ENCODE measurements around the gene MEIS2.

MEIS2 gene

DNA sequence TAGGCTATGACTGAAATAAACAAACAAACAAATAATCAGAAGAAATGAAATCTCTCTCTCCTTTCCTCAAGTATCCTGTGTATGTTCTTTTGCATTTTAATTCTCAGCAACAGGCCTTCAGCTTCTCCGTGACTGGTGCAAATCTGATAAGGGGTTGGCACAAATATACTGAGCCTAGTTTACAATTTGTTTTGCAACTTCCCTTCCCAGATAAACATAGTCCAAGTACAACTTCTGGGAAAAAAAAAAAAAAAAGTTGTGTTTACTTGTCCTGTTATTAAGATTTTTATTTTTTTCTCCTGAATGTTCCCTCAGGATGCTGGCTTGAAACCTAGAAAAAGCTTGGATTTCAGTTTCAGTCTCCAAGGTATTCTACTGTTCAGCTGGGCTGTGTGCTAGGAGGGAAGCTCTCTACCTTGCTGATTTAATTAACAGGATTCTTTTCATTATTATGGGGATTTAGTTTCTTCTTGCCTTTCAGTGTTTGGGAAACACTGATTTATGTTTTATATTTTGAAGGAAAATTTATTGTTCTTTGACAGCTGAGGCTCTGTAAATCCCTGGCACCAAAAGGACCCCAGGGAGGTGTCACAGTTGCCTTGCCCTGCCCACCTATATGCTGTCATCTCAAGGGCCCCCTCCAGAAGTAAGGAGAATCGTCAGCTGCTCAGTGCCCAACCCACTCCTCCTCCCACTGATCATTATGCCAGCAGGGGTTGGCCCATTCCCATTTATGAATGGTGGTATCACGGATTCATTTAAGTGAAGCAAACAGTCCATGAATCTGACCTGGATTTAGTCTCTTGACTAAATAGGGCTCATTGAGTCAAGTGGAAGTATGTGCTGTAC, 185.2 kb downstream of the MEIS2 start:
- H3K27me3 ChIP-seq (ENCODE audit: insufficient read depth, poor library complexity, severe bottlenecking), result no peaks in the 10 kb centered on the region
- TF ChIP-seq POLR2AphosphoS5 (IDR thresholded peaks at IDR 0.05; ENCODE audit: low read depth), result no peak
- TF ChIP-seq GABPA (IDR thresholded peaks at IDR 0.05; ENCODE audit: low read depth), result no peak
- no peak for TF ChIP-seq SPI1 (IDR thresholded peaks at IDR 0.05; ENCODE audit: borderline replicate concordance, low read depth)
- TF ChIP-seq, protein P1, sequence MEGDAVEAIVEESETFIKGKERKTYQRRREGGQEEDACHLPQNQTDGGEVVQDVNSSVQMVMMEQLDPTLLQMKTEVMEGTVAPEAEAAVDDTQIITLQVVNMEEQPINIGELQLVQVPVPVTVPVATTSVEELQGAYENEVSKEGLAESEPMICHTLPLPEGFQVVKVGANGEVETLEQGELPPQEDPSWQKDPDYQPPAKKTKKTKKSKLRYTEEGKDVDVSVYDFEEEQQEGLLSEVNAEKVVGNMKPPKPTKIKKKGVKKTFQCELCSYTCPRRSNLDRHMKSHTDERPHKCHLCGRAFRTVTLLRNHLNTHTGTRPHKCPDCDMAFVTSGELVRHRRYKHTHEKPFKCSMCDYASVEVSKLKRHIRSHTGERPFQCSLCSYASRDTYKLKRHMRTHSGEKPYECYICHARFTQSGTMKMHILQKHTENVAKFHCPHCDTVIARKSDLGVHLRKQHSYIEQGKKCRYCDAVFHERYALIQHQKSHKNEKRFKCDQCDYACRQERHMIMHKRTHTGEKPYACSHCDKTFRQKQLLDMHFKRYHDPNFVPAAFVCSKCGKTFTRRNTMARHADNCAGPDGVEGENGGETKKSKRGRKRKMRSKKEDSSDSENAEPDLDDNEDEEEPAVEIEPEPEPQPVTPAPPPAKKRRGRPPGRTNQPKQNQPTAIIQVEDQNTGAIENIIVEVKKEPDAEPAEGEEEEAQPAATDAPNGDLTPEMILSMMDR (IDR thresholded peaks at IDR 0.05; ENCODE audit: insufficient read depth, low read length), result no peak
- TF ChIP-seq, protein P2, sequence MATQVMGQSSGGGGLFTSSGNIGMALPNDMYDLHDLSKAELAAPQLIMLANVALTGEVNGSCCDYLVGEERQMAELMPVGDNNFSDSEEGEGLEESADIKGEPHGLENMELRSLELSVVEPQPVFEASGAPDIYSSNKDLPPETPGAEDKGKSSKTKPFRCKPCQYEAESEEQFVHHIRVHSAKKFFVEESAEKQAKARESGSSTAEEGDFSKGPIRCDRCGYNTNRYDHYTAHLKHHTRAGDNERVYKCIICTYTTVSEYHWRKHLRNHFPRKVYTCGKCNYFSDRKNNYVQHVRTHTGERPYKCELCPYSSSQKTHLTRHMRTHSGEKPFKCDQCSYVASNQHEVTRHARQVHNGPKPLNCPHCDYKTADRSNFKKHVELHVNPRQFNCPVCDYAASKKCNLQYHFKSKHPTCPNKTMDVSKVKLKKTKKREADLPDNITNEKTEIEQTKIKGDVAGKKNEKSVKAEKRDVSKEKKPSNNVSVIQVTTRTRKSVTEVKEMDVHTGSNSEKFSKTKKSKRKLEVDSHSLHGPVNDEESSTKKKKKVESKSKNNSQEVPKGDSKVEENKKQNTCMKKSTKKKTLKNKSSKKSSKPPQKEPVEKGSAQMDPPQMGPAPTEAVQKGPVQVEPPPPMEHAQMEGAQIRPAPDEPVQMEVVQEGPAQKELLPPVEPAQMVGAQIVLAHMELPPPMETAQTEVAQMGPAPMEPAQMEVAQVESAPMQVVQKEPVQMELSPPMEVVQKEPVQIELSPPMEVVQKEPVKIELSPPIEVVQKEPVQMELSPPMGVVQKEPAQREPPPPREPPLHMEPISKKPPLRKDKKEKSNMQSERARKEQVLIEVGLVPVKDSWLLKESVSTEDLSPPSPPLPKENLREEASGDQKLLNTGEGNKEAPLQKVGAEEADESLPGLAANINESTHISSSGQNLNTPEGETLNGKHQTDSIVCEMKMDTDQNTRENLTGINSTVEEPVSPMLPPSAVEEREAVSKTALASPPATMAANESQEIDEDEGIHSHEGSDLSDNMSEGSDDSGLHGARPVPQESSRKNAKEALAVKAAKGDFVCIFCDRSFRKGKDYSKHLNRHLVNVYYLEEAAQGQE (IDR thresholded peaks at IDR 0.05; ENCODE audit: insufficient replicate concordance, low read depth), result no peak
- no peak overlapping the region for H3K27ac ChIP-seq (replicated peaks)
- no peak for DNase-seq (ENCODE audit: low read depth in 1 of 2, low spot score in 1 of 2)
- no peak overlapping the region for H3K4me3 ChIP-seq (replicated peaks; ENCODE audit: insufficient read depth, low read length)

DNA sequence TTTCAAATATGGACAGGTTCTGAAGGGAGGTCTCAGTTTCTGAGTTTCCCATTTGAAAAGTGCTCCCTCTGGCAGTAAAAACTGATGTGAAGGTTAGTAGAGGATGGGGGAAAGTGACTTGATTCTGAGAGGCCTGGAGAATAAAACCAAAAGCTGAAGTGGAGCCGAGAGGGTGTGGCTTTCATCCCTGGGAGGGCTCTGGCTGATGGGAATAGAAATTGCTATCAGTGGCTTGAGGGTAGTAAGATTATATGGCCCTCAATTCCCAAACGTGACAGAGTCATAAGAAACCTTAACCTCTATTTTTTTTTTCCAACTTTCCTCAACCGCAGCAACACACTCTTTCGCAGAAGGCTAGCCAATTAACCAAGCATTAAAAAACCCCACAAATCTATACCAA, 185.9 kb downstream of the MEIS2 start:
- TF ChIP-seq POLR2AphosphoS5 (IDR thresholded peaks at IDR 0.05; ENCODE audit: low read depth) (no peak), SPI1 (IDR thresholded peaks at IDR 0.05; ENCODE audit: borderline replicate concordance, low read depth) (no peak), GABPA (IDR thresholded peaks at IDR 0.05; ENCODE audit: low read depth) (no peak)
- TF ChIP-seq, protein P1 (IDR thresholded peaks at IDR 0.05; ENCODE audit: insufficient read depth, low read length), result no peak
- TF ChIP-seq, protein P2 (IDR thresholded peaks at IDR 0.05; ENCODE audit: insufficient replicate concordance, low read depth), result no peak
- H3K27me3 ChIP-seq (ENCODE audit: insufficient read depth, poor library complexity, severe bottlenecking), result no peaks in the 10 kb centered on the region
- no peak overlapping the region for H3K4me3 ChIP-seq (replicated peaks; ENCODE audit: insufficient read depth, low read length)

DNA sequence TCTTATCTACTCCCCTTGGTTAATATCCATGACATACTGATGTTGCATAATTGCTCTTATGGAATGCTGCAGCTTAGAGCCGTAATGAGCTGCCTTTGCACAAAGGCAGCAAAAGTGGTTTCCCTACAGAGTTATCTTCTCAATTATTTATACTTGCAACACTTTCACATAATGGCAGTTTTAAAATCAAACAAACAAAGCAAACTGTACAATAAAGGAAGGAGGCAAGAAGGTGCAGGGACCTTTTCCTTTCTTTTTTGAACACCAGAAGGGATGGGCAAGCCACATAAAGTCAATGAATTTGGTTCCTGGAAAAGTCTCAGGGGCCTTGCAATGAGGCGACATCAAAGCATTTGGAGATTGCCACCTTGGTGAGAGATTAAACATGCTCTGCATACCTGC, 188.0 kb downstream of the MEIS2 start:
- no peak for DNase-seq (ENCODE audit: low read depth in 1 of 2, low spot score in 1 of 2)
- Histone ChIP-seq H3K4me3 (replicated peaks; ENCODE audit: insufficient read depth, low read length) (no peak overlapping the region), H3K27ac (replicated peaks) (no peak overlapping the region), H3K27me3 (ENCODE audit: insufficient read depth, poor library complexity, severe bottlenecking) (no peaks in the 10 kb centered on the region)
- TF ChIP-seq SPI1 (IDR thresholded peaks at IDR 0.05; ENCODE audit: borderline replicate concordance, low read depth) (no peak), POLR2AphosphoS5 (IDR thresholded peaks at IDR 0.05; ENCODE audit: low read depth) (no peak), GABPA (IDR thresholded peaks at IDR 0.05; ENCODE audit: low read depth) (no peak)
- TF ChIP-seq, protein P1 (IDR thresholded peaks at IDR 0.05; ENCODE audit: insufficient read depth, low read length), result no peak
- TF ChIP-seq, protein P2 (IDR thresholded peaks at IDR 0.05; ENCODE audit: insufficient replicate concordance, low read depth), result no peak

More for the DNA sequence above, 185.9 kb downstream of the MEIS2 start:
- no peak overlapping the region for H3K27ac ChIP-seq (replicated peaks)
- DNase-seq (ENCODE audit: low read depth in 1 of 2, low spot score in 1 of 2), result no peak
